ENCODE results near the gene LEPR. TPM values are rescaled to one million over a fixed set of nuclear protein-coding genes. Genes with fewer than 3 reads are reported as not detected.

Gene LEPR
- total and polyA plus RNA-seq, 4 donors = 42.0 to 103 (median 72.7) TPM

- Histone ChIP-seq H3K9ac (ENCODE audit: low read depth in 1 of 2, low read length in 2 of 2) (no peak overlapping the region), H3K4me3 (ENCODE audit: low read depth in 1 of 3, low read length in 3 of 3) (no peak overlapping the region), H3K36me3 (ENCODE audit: control insufficient read depth in 4 of 4, insufficient read depth in 3 of 4, low read depth in 1 of 4, low read length in 3 of 4) (no peaks in the 10 kb centered on the region), H3K4me1 (ENCODE audit: control insufficient read depth in 4 of 4, insufficient read depth in 4 of 4, low read length in 3 of 4) (no peaks in the 10 kb centered on the region), H3K27me3 (ENCODE audit: control insufficient read depth in 4 of 4, insufficient read depth in 4 of 4, low read length in 3 of 4) (no peaks in the 10 kb centered on the region), H3K27ac (ENCODE audit: low read depth in 1 of 2, low read length in 2 of 2) (no peak overlapping the region), H3K9me3 (ENCODE audit: control insufficient read depth in 4 of 4, low read length in 3 of 4) (no peaks in the 10 kb centered on the region)
- TF ChIP-seq ATF3 (IDR thresholded peaks at IDR 0.05) (no peak), RXRA (IDR thresholded peaks at IDR 0.05) (no peak), SP1 (IDR thresholded peaks at IDR 0.05) (no peak), HNF4G (IDR thresholded peaks at IDR 0.05) (no peak), REST (IDR thresholded peaks at IDR 0.05) (no peak), RAD21 (IDR thresholded peaks at IDR 0.05) (no peak)
- DNase-seq (ENCODE audit: low spot score) = no peak
- 91% methylated on average over 3 of the region's 3 CpGs for WGBS
Observed at GRCh38 chr1:65412984-65413375, 7.5 kb upstream of the LEPR start.

- Histone ChIP-seq H3K4me1 (ENCODE audit: control insufficient read depth in 4 of 4, insufficient read depth in 4 of 4, low read length in 3 of 4) (peaks cover 0 to 3% (median under 1%) of the 10 kb centered on the region in 4 donors), H3K36me3 (ENCODE audit: control insufficient read depth in 4 of 4, insufficient read depth in 3 of 4, low read depth in 1 of 4, low read length in 3 of 4) (no peaks in the 10 kb centered on the region), H3K9ac (ENCODE audit: low read depth in 1 of 2, low read length in 2 of 2) (no peak overlapping the region), H3K4me3 (ENCODE audit: low read depth in 1 of 3, low read length in 3 of 3) (no peak overlapping the region), H3K9me3 (ENCODE audit: control insufficient read depth in 4 of 4, low read length in 3 of 4) (no peaks in the 10 kb centered on the region), H3K27ac (ENCODE audit: low read depth in 1 of 2, low read length in 2 of 2) (no peak overlapping the region), H3K27me3 (ENCODE audit: control insufficient read depth in 4 of 4, insufficient read depth in 4 of 4, low read length in 3 of 4) (no peaks in the 10 kb centered on the region)
- no peak for TF ChIP-seq HNF4G (IDR thresholded peaks at IDR 0.05)
- TF ChIP-seq CTCF (IDR thresholded peaks at IDR 0.05; ENCODE audit: low read depth, low read length, missing input control) = no peak
- TF ChIP-seq GABPA (IDR thresholded peaks at IDR 0.05 in 1 of 2, conservative IDR thresholded peaks at IDR 0.05 in 1 of 2) = no peak
- TF ChIP-seq EGR1 (IDR thresholded peaks at IDR 0.05; ENCODE audit: low read depth in 2 of 2) = no peak
- TF ChIP-seq NR2F2 (IDR thresholded peaks at IDR 0.05) = no peak
- TF ChIP-seq RAD21 (IDR thresholded peaks at IDR 0.05) = no peak
- no peak for TF ChIP-seq RXRA (IDR thresholded peaks at IDR 0.05)
- TF ChIP-seq MAX (IDR thresholded peaks at IDR 0.05) = no peak
- TF ChIP-seq HNF4A (conservative IDR thresholded peaks at IDR 0.05) = no peak
- no peak for TF ChIP-seq FOXA1 (IDR thresholded peaks at IDR 0.05)
- no peak for TF ChIP-seq REST (IDR thresholded peaks at IDR 0.05)
- TF ChIP-seq JUND (IDR thresholded peaks at IDR 0.05) = no peak
- no peak for TF ChIP-seq ATF3 (IDR thresholded peaks at IDR 0.05)
- no peak for TF ChIP-seq TAF1 (conservative IDR thresholded peaks at IDR 0.05)
- no peak for TF ChIP-seq ZBTB33 (IDR thresholded peaks at IDR 0.05)
- no peak for TF ChIP-seq FOXA2 (IDR thresholded peaks at IDR 0.05)
- DNase-seq (ENCODE audit: low spot score) = no peak
- WGBS = 85% methylated on average over 4 of the region's 4 CpGs
Observed at GRCh38 chr1:65414538-65414937, 5.9 kb upstream of the LEPR start.

All from liver (tissue), 9 donors.